Mesenchymal stem cell (in vitro differentiated cells and primary cell): ENCODE data around the gene FCHO1.

Experiments
- DNase-seq: peaks from one replicate; pipeline ENCODE4 v3.0.0-alpha.2; 2013
- H2AFZ ChIP-seq: one replicate; pipeline ENCODE4 v1.6.1; 2013; ENCODE audit warnings: low read depth, mild to moderate bottlenecking, control low read depth, inconsistent platforms, low read length, moderate library complexity
- H2AK5ac ChIP-seq: 2 replicates; pipeline ENCODE4 v1.6.1; 2013; ENCODE audit warnings: low read length, moderate library complexity, mild to moderate bottlenecking, inconsistent platforms; ENCODE audit not compliant: severe bottlenecking
- H2BK120ac ChIP-seq: one replicate; pipeline ENCODE4 v1.6.1; 2013; ENCODE audit warnings: low read depth, mild to moderate bottlenecking, inconsistent platforms, low read length, moderate library complexity
- H2BK12ac ChIP-seq, 2 experiments: one replicate each; pipeline ENCODE4 v1.6.1; 2013; ENCODE audit warnings: inconsistent platforms in 2 of 2, low read length in 2 of 2, mild to moderate bottlenecking in 2 of 2, moderate library complexity in 2 of 2, control low read depth in 1 of 2
- H2BK15ac ChIP-seq: one replicate; pipeline ENCODE4 v1.6.1; 2013; ENCODE audit warnings: mild to moderate bottlenecking, low read depth, inconsistent platforms; ENCODE audit not compliant: poor library complexity, severe bottlenecking
- H2BK5ac ChIP-seq: 2 replicates; pipeline ENCODE4 v1.6.1; 2013; ENCODE audit warnings: low read depth, mild to moderate bottlenecking, low read length, control low read depth, inconsistent platforms; ENCODE audit not compliant: poor library complexity, severe bottlenecking
- H3K14ac ChIP-seq, 2 experiments: one replicate each; pipeline ENCODE4 v1.6.1; 2013; ENCODE audit warnings: inconsistent platforms in 2 of 2, low read length in 2 of 2, control low read depth in 1 of 2, mild to moderate bottlenecking in 1 of 2, moderate library complexity in 1 of 2
- H3K18ac ChIP-seq, 2 experiments: one replicate each; pipeline ENCODE4 v1.6.1; 2013; ENCODE audit warnings: inconsistent platforms in 2 of 2, low read length in 2 of 2, control low read depth in 1 of 2, low read depth in 1 of 2, mild to moderate bottlenecking in 1 of 2
- H3K23ac ChIP-seq, 2 experiments: one replicate each; pipeline ENCODE4 v1.6.1; 2013; ENCODE audit warnings: inconsistent platforms in 2 of 2, low read length in 2 of 2, mild to moderate bottlenecking in 2 of 2, moderate library complexity in 2 of 2, control low read depth in 1 of 2
- H3K27ac ChIP-seq: 2 replicates; pipeline ENCODE4 v1.5.1; 2013; ENCODE audit warnings: mild to moderate bottlenecking, moderate library complexity, low read length, control low read depth, inconsistent platforms; ENCODE audit not compliant: poor library complexity, severe bottlenecking
- H3K27me3 ChIP-seq, 2 experiments: 2 replicates each; pipeline versions ENCODE4 v1.6.1 to v1.7.0; 2013; ENCODE audit warnings: low read length in 2 of 2, mild to moderate bottlenecking in 2 of 2, moderate library complexity in 2 of 2, control low read depth in 1 of 2, inconsistent platforms in 1 of 2; ENCODE audit not compliant: control insufficient read depth in 1 of 2, insufficient read depth in 1 of 2
- H3K36me3 ChIP-seq, 2 experiments: 2 replicates each; pipeline versions ENCODE4 v1.6.1 to v1.7.0; 2013; ENCODE audit warnings: low read length in 2 of 2, control low read depth in 1 of 2, inconsistent platforms in 1 of 2, low read depth in 1 of 2, mild to moderate bottlenecking in 1 of 2; ENCODE audit not compliant: insufficient read depth in 2 of 2, control insufficient read depth in 1 of 2
- H3K4ac ChIP-seq, 2 experiments: one replicate each; pipeline ENCODE4 v1.6.1; 2013; ENCODE audit warnings: inconsistent platforms in 2 of 2, low read length in 2 of 2, mild to moderate bottlenecking in 2 of 2, moderate library complexity in 2 of 2, control low read depth in 1 of 2, low read depth in 1 of 2
- H3K4me1 ChIP-seq: 2 replicates; pipeline ENCODE4 v1.6.1; 2013; ENCODE audit warnings: low read depth, low read length, control low read depth; ENCODE audit not compliant: control insufficient read depth, insufficient read depth
- H3K4me2 ChIP-seq: 2 replicates; pipeline ENCODE4 v1.6.1; 2013; ENCODE audit warnings: low read length, mild to moderate bottlenecking, inconsistent platforms; ENCODE audit not compliant: poor library complexity, severe bottlenecking
- H3K4me3 ChIP-seq, 2 experiments: 2 replicates each; pipeline versions ENCODE4 v1.5.1 to v1.7.0; 2013; ENCODE audit warnings: low read length in 2 of 2, mild to moderate bottlenecking in 2 of 2, control low read depth in 1 of 2, low read depth in 1 of 2; ENCODE audit not compliant: insufficient read depth in 1 of 2
- H3K79me1 ChIP-seq: replicated peaks from 2 replicates; pipeline ENCODE4 v1.6.1; 2013; ENCODE audit warnings: mild to moderate bottlenecking, control low read depth, low read length, inconsistent platforms; ENCODE audit not compliant: poor library complexity, severe bottlenecking
- H3K9ac ChIP-seq: 2 replicates; pipeline ENCODE4 v1.7.0; 2013; ENCODE audit warnings: mild to moderate bottlenecking, low read length, moderate library complexity
- H3K9me3 ChIP-seq: 2 replicates; pipeline ENCODE4 v1.7.0; 2013; ENCODE audit warnings: mild to moderate bottlenecking, low read length; ENCODE audit not compliant: control insufficient read depth
- H4K8ac ChIP-seq: one replicate; pipeline ENCODE4 v1.6.1; 2013; ENCODE audit warnings: inconsistent platforms, mild to moderate bottlenecking, low read length, moderate library complexity
- H4K91ac ChIP-seq: one replicate; pipeline ENCODE4 v1.6.1; 2013; ENCODE audit warnings: mild to moderate bottlenecking, low read length, inconsistent platforms
- WGBS: methylation state at CpG from one replicate; pipeline ENCODE4 v1.1.7; 2013; ENCODE audit warnings: mixed read lengths; 5-methylcytosine and 5-hydroxymethylcytosine counted together

The FCHO1 gene

DNA sequence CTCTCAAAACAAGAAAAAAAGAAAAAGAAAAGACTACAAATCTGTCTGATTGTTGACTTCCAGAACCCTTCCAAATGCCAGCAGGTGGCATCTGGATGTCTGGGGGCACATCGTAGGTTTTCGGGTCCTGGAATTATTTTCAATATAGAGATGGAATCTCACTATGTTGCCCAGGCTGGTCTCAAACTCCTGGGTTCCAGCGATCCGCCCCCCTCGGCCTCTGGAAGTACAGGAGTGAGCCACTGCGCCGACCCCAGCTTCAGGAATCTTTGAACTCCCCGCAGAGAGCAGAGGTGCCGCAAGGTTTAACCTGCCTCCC lies 43.1 kb downstream of the FCHO1 start:
- WGBS = 54% methylated on average over 9 of the region's 9 CpGs
- Histone ChIP-seq H3K9ac (no peak overlapping the region), H2BK5ac (no peak overlapping the region)

DNA sequence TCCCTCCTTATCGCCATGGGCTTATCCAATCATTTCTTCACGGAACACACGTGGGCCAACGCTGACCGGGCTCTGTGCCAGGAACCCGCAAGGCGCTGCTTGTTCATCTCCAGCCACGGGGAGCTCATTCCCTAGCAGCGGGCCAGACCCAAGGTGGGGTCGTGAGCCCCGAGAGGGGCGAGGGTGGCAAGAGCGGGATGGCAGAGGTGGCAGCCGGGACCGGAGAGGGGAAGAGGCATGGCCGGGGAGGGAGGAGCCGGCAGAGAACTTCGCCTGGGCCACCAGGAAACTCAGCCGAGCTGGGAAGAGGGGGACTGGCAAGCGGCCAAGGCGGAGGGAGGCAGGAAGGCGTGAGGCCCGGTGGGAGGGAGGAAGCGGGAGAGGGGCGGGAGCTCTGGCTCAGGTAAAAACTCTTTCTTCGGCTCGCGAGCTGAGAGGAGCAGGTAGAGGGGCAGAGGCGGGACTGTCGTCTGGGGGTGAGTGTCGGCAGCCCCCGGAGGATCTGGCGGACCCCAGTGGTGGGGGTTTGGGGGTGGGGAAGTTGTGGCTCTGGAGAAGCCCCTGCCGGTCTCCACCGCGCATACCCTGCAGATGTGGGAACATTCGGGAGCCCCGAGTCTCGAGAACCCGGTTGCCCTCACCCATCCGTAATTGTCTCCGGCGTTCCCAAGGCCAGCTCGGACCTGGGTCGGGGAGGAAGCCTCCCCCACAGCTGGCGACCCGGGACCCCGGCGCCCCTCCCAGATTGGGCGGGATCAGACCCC lies 43.6 kb downstream of the FCHO1 start, which contains the start of gene B3GNT3:
Gene B3GNT3 (plus strand): TSS at position 408 of the 764 bp plus-strand sequence. CDS start 12,670 bp downstream, outside the sequence.
- H2BK5ac ChIP-seq = no peak within 1 kb of the TSS
- DNase-seq = no peak
- 12% methylated on average over 47 of the region's 50 CpGs for WGBS

More for the DNA sequence above, 43.1 kb downstream of the FCHO1 start:
- Histone ChIP-seq H2AFZ (no peak overlapping the region), H2AK5ac (no peak overlapping the region), H3K14ac (no peak overlapping the region), H3K9me3 (no peaks in the 10 kb centered on the region), H3K79me1 (no peaks in the 10 kb centered on the region), H3K36me3 (no peaks in the 10 kb centered on the region), H3K27me3 (peaks cover 49 to 68% of the 10 kb centered on the region in 2 experiments), H3K23ac (no peak overlapping the region), H4K91ac (no peak overlapping the region), H3K27ac (no peak overlapping the region), H3K18ac (no peak overlapping the region), H2BK120ac (no peak overlapping the region), H4K8ac (no peak overlapping the region), H3K4me2 (no peak overlapping the region), H3K4me3 (no peak overlapping the region), H2BK15ac (no peak overlapping the region), H3K4me1 (peaks cover 12% of the 10 kb centered on the region), H2BK12ac (no peak overlapping the region), H3K4ac (no peak overlapping the region)
- no peak for DNase-seq

DNA sequence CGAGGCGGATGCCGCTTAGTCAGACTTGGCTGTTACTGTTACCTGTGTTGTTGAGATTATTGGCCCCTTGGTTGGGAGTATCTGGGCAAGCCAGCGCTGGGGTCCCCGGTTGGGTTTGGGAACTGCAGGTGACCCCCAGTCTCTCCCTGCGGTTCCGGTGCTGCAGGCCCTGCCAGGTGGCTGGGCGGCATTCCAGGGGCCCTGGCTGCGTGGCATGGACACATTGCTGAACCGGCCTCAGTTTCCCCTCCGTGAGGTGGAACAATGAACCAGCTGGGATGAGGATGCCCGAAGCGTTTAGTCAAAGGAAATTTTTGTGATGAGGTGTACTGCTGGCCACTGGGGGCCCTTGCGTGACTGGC lies 44.2 kb downstream of the FCHO1 start:
- no peak overlapping the region for H3K18ac ChIP-seq
- H3K4me2 ChIP-seq = no peak overlapping the region
- H2AFZ ChIP-seq = no peak overlapping the region
- no peak overlapping the region for H2BK15ac ChIP-seq
- no peak overlapping the region for H4K8ac ChIP-seq
- H2AK5ac ChIP-seq = no peak overlapping the region
- H2BK120ac ChIP-seq = no peak overlapping the region
- H2BK5ac ChIP-seq = no peak overlapping the region
- H3K9me3 ChIP-seq = no peaks in the 10 kb centered on the region
- no peak overlapping the region for H3K4me3 ChIP-seq
- H3K9ac ChIP-seq = no peak overlapping the region
- no peak overlapping the region for H3K27ac ChIP-seq
- no peak for DNase-seq
- WGBS = 37% methylated on average over 13 of the region's 14 CpGs
- peaks cover 14% of the 10 kb centered on the region for H3K4me1 ChIP-seq
- no peak overlapping the region for H4K91ac ChIP-seq
- H3K4ac ChIP-seq = no peak overlapping the region
- H3K14ac ChIP-seq = no peak overlapping the region
- no peak overlapping the region for H2BK12ac ChIP-seq
- H3K23ac ChIP-seq = no peak overlapping the region
- H3K36me3 ChIP-seq = no peaks in the 10 kb centered on the region
- H3K79me1 ChIP-seq = no peaks in the 10 kb centered on the region
- peaks cover 52 to 74% of the 10 kb centered on the region in 2 experiments for H3K27me3 ChIP-seq

More for the DNA sequence above, 43.6 kb downstream of the FCHO1 start, which contains the start of gene B3GNT3:
- no peak within 1 kb of the TSS for H3K4ac ChIP-seq
- no peak within 1 kb of the TSS for H3K27ac ChIP-seq
- no peak within 1 kb of the TSS for H4K8ac ChIP-seq
- H2AFZ ChIP-seq = no peak within 1 kb of the TSS
- no peak within 1 kb of the TSS for H4K91ac ChIP-seq
- no peak within 1 kb of the TSS for H2BK120ac ChIP-seq
- H3K18ac ChIP-seq = no peak within 1 kb of the TSS
- peak within 1 kb of the TSS in 1 of 2 experiments; percentile 33 for H3K4me3 ChIP-seq
- H3K9ac ChIP-seq = no peak within 1 kb of the TSS
- H3K14ac ChIP-seq = no peak within 1 kb of the TSS
- H3K36me3 ChIP-seq = no peaks in the 10 kb centered on the region
- no peaks in the 10 kb centered on the region for H3K79me1 ChIP-seq
- H3K4me1 ChIP-seq = peaks cover 12% of the 10 kb centered on the region
- no peaks in the 10 kb centered on the region for H3K9me3 ChIP-seq
- H2AK5ac ChIP-seq = no peak within 1 kb of the TSS
- H3K4me2 ChIP-seq = peak within 1 kb of the TSS; percentile 43
- H2BK12ac ChIP-seq = no peak within 1 kb of the TSS
- H2BK15ac ChIP-seq = no peak within 1 kb of the TSS
- no peak within 1 kb of the TSS for H3K23ac ChIP-seq
- peaks cover 52 to 69% of the 10 kb centered on the region in 2 experiments for H3K27me3 ChIP-seq

DNA sequence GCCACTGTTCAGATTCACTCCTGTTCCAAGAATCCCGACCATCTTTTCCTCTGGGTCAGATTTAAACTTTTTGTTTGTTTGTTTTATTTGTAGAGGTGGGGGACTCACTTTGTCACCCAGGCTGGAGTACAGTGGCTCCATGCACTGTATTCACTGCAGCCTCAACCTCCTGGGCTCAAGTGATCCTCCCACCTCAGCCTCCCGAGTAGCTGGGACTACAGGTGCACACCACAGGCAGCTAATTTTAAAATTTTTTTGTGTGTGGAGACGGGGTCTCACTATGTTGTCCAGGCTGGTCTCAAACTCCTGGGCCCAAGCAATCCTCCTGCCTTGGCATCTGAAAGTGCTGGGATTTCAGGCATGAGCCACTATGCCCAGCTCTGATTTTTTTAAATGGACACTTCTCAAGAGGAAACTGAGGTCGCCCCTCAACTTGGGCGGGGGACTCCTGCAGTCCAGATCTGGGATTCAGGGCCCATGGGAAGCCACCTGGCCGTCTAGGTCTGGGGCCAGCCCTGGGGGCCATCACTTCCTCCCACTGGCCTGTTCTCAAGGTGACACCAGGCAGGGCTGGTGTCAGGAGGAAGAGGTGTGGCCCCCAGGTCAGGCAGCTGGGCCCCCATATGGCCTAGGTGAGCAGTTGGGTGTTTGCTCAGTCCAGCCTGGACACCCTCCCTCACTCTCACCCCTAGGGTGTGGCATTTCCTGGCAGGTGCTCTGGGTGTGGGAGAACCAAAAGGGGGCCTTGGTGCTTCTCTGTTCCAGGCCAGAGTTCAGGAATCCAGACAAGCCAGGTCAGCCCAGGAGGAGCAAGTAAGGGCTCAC lies 44.9 kb downstream of the FCHO1 start:
- H3K23ac ChIP-seq = no peak overlapping the region
- H3K4me2 ChIP-seq = no peak overlapping the region
- no peak overlapping the region for H4K8ac ChIP-seq
- no peaks in the 10 kb centered on the region for H3K9me3 ChIP-seq
- no peak overlapping the region for H3K27ac ChIP-seq
- no peaks in the 10 kb centered on the region for H3K79me1 ChIP-seq
- no peak overlapping the region for H4K91ac ChIP-seq
- no peak overlapping the region for H2BK120ac ChIP-seq
- no peak overlapping the region for H2AK5ac ChIP-seq
- no peak overlapping the region for H2AFZ ChIP-seq
- peaks cover 14% of the 10 kb centered on the region for H3K4me1 ChIP-seq
- H2BK15ac ChIP-seq = no peak overlapping the region
- no peak for DNase-seq
- 83% methylated on average over 6 of the region's 6 CpGs for WGBS
- H3K9ac ChIP-seq = no peak overlapping the region
- no peak overlapping the region for H3K18ac ChIP-seq
- H3K4me3 ChIP-seq = no peak overlapping the region
- H2BK12ac ChIP-seq = no peak overlapping the region
- no peaks in the 10 kb centered on the region for H3K36me3 ChIP-seq
- H3K27me3 ChIP-seq = peaks cover 52 to 76% of the 10 kb centered on the region in 2 experiments
- no peak overlapping the region for H3K4ac ChIP-seq
- no peak overlapping the region for H2BK5ac ChIP-seq
- no peak overlapping the region for H3K14ac ChIP-seq
